H1 (cell line): ENCODE data around the gene PSORS1C1.

Experiments
- BRCA1 ChIP-seq: IDR thresholded peaks from 2 replicates; pipeline ENCODE4 v1.6.1; 2012; ENCODE audit warnings: low read depth, low read length, improper control_type of control experiment
- CBX5 ChIP-seq: fragments of 300-800, 300-1000 bp; sonication (generic); IDR thresholded peaks from 2 replicates; pipeline ENCODE4 v1.7.1; 2016; ENCODE audit warnings: antibody characterized with exemption, low read length, low read depth
- EGR1 ChIP-seq: IDR thresholded peaks from 2 replicates; pipeline ENCODE4 v1.6.1; 2011; ENCODE audit warnings: low read depth, low read length, borderline replicate concordance
- EZH2 ChIP-seq: fragments of 200-600 bp; sonication (generic); IDR thresholded peaks from 2 replicates; pipeline ENCODE4 v1.7.1; 2012; ENCODE audit warnings: low read depth, mild to moderate bottlenecking, moderate library complexity, low read length, inconsistent platforms; ENCODE audit not compliant: severe bottlenecking
- HDAC2 ChIP-seq, 2 experiments: fragments of 300-600 bp in 1 of 2; sonication (generic) in 1 of 2; IDR thresholded peaks; 2 replicates each; pipeline ENCODE4 v1.6.1; 2011 to 2012; ENCODE audit warnings: low read depth in 2 of 2, low read length in 2 of 2, mild to moderate bottlenecking in 2 of 2, moderate library complexity in 2 of 2, borderline replicate concordance in 1 of 2, inconsistent platforms in 1 of 2
- HDAC6 ChIP-seq: IDR thresholded peaks from one replicate; pipeline ENCODE4 v1.7.1; 2012; ENCODE audit warnings: low read depth, mild to moderate bottlenecking, inconsistent platforms, low read length, moderate library complexity
- KDM1A ChIP-seq: fragments of 200-600, 300-600 bp; sonication (generic); IDR thresholded peaks from 2 replicates; pipeline ENCODE4 v1.7.1; 2016; ENCODE audit warnings: mild to moderate bottlenecking, low read length, borderline replicate concordance
- RAD21 ChIP-seq, 2 experiments: IDR thresholded peaks in 1 of 2; conservative IDR thresholded peaks in 1 of 2; 2 replicates each; pipeline ENCODE4 v1.6.1; 2011; ENCODE audit warnings: low read depth in 2 of 2, low read length in 2 of 2, improper control_type of control experiment in 1 of 2, inconsistent platforms in 1 of 2, mild to moderate bottlenecking in 1 of 2, moderate library complexity in 1 of 2
- TF ChIP-seq, protein P1 (sequence below), 3 experiments: IDR thresholded peaks; 1 replicate in 2 of 3; 2 replicates in 1 of 3; pipeline versions ENCODE4 v1.5.1 to v1.6.1; 2011; ENCODE audit warnings: low read length in 3 of 3, mild to moderate bottlenecking in 3 of 3, inconsistent platforms in 2 of 3, low read depth in 1 of 3, moderate library complexity in 1 of 3; ENCODE audit not compliant: insufficient read depth in 1 of 3; ENCODE audit errors: control extremely low read depth in 1 of 3
- TF ChIP-seq, protein P2 (sequence below): IDR thresholded peaks from 2 replicates; pipeline ENCODE4 v1.6.1; 2012; ENCODE audit warnings: inconsistent platforms
- TF ChIP-seq, protein P3 (sequence below): IDR thresholded peaks from 2 replicates; pipeline ENCODE4 v1.6.1; 2012; ENCODE audit warnings: low read length, inconsistent platforms

DNA sequence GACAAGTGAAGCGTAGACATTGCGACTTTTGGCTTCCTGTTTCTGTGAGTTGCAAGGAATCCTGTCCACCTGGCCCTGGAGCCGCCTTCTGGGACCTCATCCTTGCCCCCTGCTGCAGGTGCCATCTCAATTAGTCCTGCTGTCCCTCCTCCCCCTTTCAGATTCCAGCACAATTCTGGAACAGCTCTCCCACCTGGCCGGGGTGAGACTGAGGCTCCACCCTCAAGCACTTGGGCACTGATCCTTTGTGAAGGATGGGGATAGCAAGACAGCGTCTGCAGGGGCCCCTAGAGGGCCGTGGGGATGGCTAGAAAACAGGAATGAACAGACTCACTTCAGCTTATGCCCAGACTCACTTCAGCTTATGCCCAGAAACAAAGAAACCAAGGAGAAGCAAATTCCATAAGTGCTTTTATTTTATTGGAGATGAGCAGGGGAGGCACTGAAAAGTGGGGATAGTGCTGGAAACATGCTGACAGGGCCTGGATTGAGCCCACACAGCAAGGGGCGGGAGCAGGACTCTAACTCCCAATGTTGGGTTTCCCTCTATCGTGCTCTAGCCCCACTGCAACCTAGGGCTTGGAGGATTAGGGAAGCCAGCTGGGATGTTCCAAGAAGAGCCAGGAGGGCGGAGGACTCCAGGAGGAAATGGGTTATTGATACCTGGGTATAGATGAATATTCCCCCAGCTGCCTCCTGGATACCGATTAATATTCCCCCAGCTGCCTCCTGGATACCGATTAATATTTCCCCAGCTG, 3.6 kb upstream of the PSORS1C1 start:
- TF ChIP-seq BRCA1 (no peak), HDAC6 (no peak), EZH2 (no peak), KDM1A (no peak), EGR1 (no peak), RAD21 (IDR thresholded peaks at IDR 0.05 in 1 of 2, conservative IDR thresholded peaks at IDR 0.05 in 1 of 2; ENCODE audit: low read depth in 2 of 2, low read length in 2 of 2) (peak; percentile 5 to 18; a peak in 1 of 4 replicates), HDAC2 (IDR thresholded peaks at IDR 0.05; ENCODE audit: borderline replicate concordance in 1 of 2, low read depth in 2 of 2, low read length in 2 of 2) (no peak), CBX5 (no peak)
- TF ChIP-seq, protein P1, sequence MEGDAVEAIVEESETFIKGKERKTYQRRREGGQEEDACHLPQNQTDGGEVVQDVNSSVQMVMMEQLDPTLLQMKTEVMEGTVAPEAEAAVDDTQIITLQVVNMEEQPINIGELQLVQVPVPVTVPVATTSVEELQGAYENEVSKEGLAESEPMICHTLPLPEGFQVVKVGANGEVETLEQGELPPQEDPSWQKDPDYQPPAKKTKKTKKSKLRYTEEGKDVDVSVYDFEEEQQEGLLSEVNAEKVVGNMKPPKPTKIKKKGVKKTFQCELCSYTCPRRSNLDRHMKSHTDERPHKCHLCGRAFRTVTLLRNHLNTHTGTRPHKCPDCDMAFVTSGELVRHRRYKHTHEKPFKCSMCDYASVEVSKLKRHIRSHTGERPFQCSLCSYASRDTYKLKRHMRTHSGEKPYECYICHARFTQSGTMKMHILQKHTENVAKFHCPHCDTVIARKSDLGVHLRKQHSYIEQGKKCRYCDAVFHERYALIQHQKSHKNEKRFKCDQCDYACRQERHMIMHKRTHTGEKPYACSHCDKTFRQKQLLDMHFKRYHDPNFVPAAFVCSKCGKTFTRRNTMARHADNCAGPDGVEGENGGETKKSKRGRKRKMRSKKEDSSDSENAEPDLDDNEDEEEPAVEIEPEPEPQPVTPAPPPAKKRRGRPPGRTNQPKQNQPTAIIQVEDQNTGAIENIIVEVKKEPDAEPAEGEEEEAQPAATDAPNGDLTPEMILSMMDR (IDR thresholded peaks at IDR 0.05; ENCODE audit: control extremely low read depth in 1 of 3, insufficient read depth in 1 of 3, low read depth in 1 of 3, low read length in 3 of 3) = peak in 2 of 3 experiments; percentile 13 to 14; a peak in 2 of 4 replicates
- TF ChIP-seq, protein P2, sequence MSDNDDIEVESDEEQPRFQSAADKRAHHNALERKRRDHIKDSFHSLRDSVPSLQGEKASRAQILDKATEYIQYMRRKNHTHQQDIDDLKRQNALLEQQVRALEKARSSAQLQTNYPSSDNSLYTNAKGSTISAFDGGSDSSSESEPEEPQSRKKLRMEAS = no peak
- TF ChIP-seq, protein P3, sequence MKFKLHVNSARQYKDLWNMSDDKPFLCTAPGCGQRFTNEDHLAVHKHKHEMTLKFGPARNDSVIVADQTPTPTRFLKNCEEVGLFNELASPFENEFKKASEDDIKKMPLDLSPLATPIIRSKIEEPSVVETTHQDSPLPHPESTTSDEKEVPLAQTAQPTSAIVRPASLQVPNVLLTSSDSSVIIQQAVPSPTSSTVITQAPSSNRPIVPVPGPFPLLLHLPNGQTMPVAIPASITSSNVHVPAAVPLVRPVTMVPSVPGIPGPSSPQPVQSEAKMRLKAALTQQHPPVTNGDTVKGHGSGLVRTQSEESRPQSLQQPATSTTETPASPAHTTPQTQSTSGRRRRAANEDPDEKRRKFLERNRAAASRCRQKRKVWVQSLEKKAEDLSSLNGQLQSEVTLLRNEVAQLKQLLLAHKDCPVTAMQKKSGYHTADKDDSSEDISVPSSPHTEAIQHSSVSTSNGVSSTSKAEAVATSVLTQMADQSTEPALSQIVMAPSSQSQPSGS = no peak
